Testis (tissue), 3 donors: ENCODE data around the gene HIGD1A. TPM values are rescaled to one million over a fixed set of nuclear protein-coding genes. Genes with fewer than 3 reads are reported as not detected.
A peak's percentile ranks its signal among the peaks of the same experiment; 100 is the strongest.

Experiments used
- DNase-seq: peaks from one replicate; pipeline ENCODE4 v3.0.0-alpha.2; 2019
- H3K27ac ChIP-seq, 2 donors: fragments of 200-600 bp; sonication (generic); one replicate each; pipeline ENCODE4 v1.5.1; 2019
- H3K27me3 ChIP-seq: fragments of 200-600 bp; sonication (generic); one replicate; pipeline ENCODE4 v1.5.1; 2019
- H3K36me3 ChIP-seq: fragments of 200-600 bp; sonication (generic); one replicate; pipeline ENCODE4 v1.5.1; 2017; ENCODE audit warnings: low read depth; ENCODE audit errors: missing control alignments
- H3K4me1 ChIP-seq: fragments of 200-600 bp; sonication (generic); one replicate; pipeline ENCODE4 v1.5.1; 2019
- H3K4me3 ChIP-seq, 2 donors: fragments of 200-600 bp; sonication (generic); one replicate each; pipeline ENCODE4 v1.5.1; 2017 to 2019
- H3K9me3 ChIP-seq: fragments of 200-600 bp; sonication (generic); one replicate; pipeline ENCODE4 v1.5.1; 2017
- CTCF ChIP-seq, 3 experiments: fragments of 450-650 bp in 2 of 3; fragments of 200-600 bp in 1 of 3; sonication (generic) in 1 of 3; IDR thresholded peaks; one replicate each; pipeline ENCODE4 v1.5.1; 2016 to 2019; ENCODE audit warnings: antibody characterized with exemption in 3 of 3, mild to moderate bottlenecking in 2 of 3, moderate library complexity in 1 of 3
- POLR2A ChIP-seq: fragments of 450-650 bp; IDR thresholded peaks from one replicate; pipeline ENCODE4 v1.6.1; 2017; ENCODE audit warnings: antibody characterized with exemption, mild to moderate bottlenecking, moderate library complexity
- WGBS, 2 donors: methylation state at CpG; one replicate each; pipeline ENCODE4 v1.1.5; 2018; 5-methylcytosine and 5-hydroxymethylcytosine counted together
- intact Hi-C: fragments of 100-400 bp; cut with DNase I; formaldehyde crosslinking; loops from one replicate; pipeline ENCODE4 v1.15.1; 2023; ENCODE audit warnings: low total_unique reads
- polyA plus RNA-seq: library from polyadenylated mRNA; stranded (reverse); fragments of 350-450 nt; fragmentation: Illumina TruSeq; extraction: RNeasy Lipid Tissue Mini Kit (QIAGEN cat#74804); gene quantifications from one replicate; pipeline ENCODE4 v1.2.3, GENCODE V29; 2014; ENCODE audit warnings: low read depth, low replicate concordance; ENCODE audit not compliant: insufficient read depth
- total RNA-seq, 2 donors: library from RNA; depleted of rRNA; stranded (reverse); fragments of >200 nt; gene quantifications; one replicate each; pipeline ENCODE4 v1.2.3, GENCODE V29; 2016

Gene HIGD1A
- total and polyA plus RNA-seq, 3 donors from 2014 or later = 95.6 to 133 (median 110) TPM

DNA sequence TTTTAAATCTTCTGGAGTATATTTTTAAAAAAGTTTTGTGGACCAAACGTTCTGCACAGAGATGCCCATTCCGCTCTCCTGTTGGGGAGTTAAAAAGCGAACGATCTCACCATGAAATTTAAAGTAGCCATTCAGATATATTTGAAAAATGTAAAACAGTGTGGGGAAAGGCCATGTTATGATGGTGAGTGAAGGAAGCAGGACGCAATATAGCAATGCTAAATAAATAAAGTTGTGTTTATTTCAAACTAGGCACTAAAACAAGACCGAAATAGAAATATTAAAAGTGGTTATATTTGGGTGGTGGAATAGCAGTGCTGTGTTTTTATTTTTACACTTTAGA, 30.9 kb downstream of the HIGD1A start:
- Histone ChIP-seq H3K27ac (no peak overlapping the region), H3K4me1 (peaks cover 6% of the 10 kb centered on the region), H3K36me3 (no peaks in the 10 kb centered on the region), H3K9me3 (no peaks in the 10 kb centered on the region), H3K4me3 (peak overlapping the region; percentile 59 to 67), H3K27me3 (no peaks in the 10 kb centered on the region)
- no peak for DNase-seq
- intact Hi-C loops = loop anchor here (10.0 kb wide), 1 partner anchor 111 kb away; no protein-coding TSS in a partner anchor
- TF ChIP-seq POLR2A = no peak
- TF ChIP-seq CTCF (IDR thresholded peaks at IDR 0.05) = no peak
- 3 to 7% methylated on average over 6 of the region's 6 CpGs for WGBS, 2 donors

DNA sequence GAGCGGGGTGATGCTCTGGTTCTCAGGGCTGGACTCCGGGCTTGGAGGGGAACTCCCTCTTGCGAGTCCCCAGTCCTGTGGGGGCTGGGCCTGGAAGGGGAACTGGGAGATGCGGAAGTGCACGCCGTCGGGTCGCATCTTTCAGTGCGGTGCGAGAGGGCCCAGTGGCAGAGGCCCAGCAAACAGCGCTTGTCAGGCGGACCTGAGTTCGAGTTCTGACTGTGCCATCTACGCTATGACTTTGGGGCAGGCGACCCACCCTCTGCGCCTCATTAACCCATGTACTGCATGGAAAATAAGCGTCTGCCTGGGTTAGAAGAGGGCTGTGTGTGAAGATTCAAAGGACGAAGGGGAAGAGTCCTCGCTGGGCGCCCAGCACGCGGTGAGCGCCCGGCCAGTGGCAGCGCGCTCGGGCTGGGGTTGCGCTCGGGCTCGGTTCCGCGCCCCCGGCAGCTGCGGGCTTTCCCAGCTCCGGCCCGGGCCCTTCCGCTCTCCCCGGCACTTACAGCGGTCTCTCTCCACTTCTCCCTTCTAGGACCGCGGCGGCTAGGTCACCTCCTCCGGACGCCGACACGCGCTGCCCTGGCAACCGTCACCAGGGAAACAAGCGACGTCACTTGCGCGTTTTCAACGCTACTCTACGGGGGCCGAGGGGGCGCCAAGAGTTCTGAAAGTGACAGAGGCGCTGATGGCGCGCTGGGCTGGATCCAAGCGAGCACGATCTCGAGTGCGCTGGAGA, 31.5 kb downstream of the HIGD1A start, which contains the start of gene CCDC13:
TSS of gene CCDC13 (minus strand) at position 584 of the 739 bp plus-strand sequence. CDS start 14,908 bp downstream, outside the sequence.
- Histone ChIP-seq H3K4me1 (peaks cover 6% of the 10 kb centered on the region), H3K9me3 (no peaks in the 10 kb centered on the region), H3K4me3 (peak within 1 kb of the TSS; percentile 59 to 67), H3K27ac (peak within 1 kb of the TSS in 1 of 2 donors; percentile 63), H3K27me3 (no peaks in the 10 kb centered on the region), H3K36me3 (no peaks in the 10 kb centered on the region)
- DNase-seq = peak; percentile 97
- 2 to 3% methylated on average over 24 to 63 of the region's 63 CpGs for WGBS, 2 donors
- TF ChIP-seq POLR2A = no peak
- no peak for TF ChIP-seq CTCF (IDR thresholded peaks at IDR 0.05)
- intact Hi-C loops = loop anchor here (10.0 kb wide), 1 partner anchor 112 kb away; no protein-coding TSS in a partner anchor

- Histone ChIP-seq H3K4me1 (peaks cover 6% of the 10 kb centered on the region), H3K9me3 (no peaks in the 10 kb centered on the region), H3K4me3 (no peak overlapping the region), H3K27ac (no peak overlapping the region), H3K27me3 (no peaks in the 10 kb centered on the region), H3K36me3 (no peaks in the 10 kb centered on the region)
- intact Hi-C loops = loop anchor here (10.0 kb wide), 1 partner anchor 114 kb away; no protein-coding TSS in a partner anchor
- no peak for DNase-seq
- TF ChIP-seq CTCF (IDR thresholded peaks at IDR 0.05) (no peak), POLR2A (no peak)
- WGBS, 2 donors = 63 to 67% methylated on average over 1 of the region's 1 CpG
These were observed 33.0 kb downstream of the HIGD1A start for GRCh38 chr3:42771271-42771670.

GRCh38 chr3:42769477-42770131, 34.7 kb downstream of the HIGD1A start:
- H3K27ac ChIP-seq = no peak overlapping the region
- 65 to 68% methylated on average over 5 to 24 of the region's 28 CpGs for WGBS, 2 donors

More at GRCh38 chr3:42769477-42770131, 34.7 kb downstream of the HIGD1A start:
- Histone ChIP-seq H3K27me3 (no peaks in the 10 kb centered on the region), H3K36me3 (no peaks in the 10 kb centered on the region), H3K4me3 (peak overlapping the region; percentile 15 to 32), H3K9me3 (no peaks in the 10 kb centered on the region), H3K4me1 (peaks cover 6% of the 10 kb centered on the region)
- no peak for DNase-seq
- TF ChIP-seq POLR2A (no peak), CTCF (IDR thresholded peaks at IDR 0.05) (no peak)
- intact Hi-C loops = loop anchor here (10.0 kb wide), 1 partner anchor 115 kb away; no protein-coding TSS in a partner anchor
